Subcutaneous adipose tissue (tissue), 4 donors: ENCODE results near the gene CYTH1. TPM values are rescaled to one million over a fixed set of nuclear protein-coding genes. Genes with fewer than 3 reads are reported as not detected.

Experiments
- CTCF ChIP-seq: fragments of 450-650 bp; IDR thresholded peaks from one replicate; pipeline ENCODE4 v1.5.1; 2016; ENCODE audit warnings: low read depth, mild to moderate bottlenecking, control low read depth, antibody characterized with exemption, moderate library complexity
- small RNA-seq: library from RNA; depleted of rRNA; stranded (forward); fragments of <200 nt; gene quantifications from one replicate; pipeline ENCODE3, GENCODE V24; 2016
- total RNA-seq, 4 donors: library from RNA; depleted of rRNA; stranded (reverse); fragments of >200 nt; gene quantifications; one replicate each; pipeline ENCODE4 v1.1.0, GENCODE V29; 2016

The CYTH1 gene
- total RNA-seq, 4 donors from 2014 or later, result 54.0 to 86.5 (median 71.1) TPM

GRCh38 chr17:78628547-78629435 lies 153.3 kb downstream of the CYTH1 start:
- TF ChIP-seq CTCF, result no peak

- TF ChIP-seq CTCF, result no peak
These were observed 157.5 kb downstream of the CYTH1 start for GRCh38 chr17:78624324-78625151.

Small RNA genes within 50 kb of the gene (small RNA-seq; reads per million reads assigned to genes)
- gene RNU6-638P, result not detected

Other genes starting within 250 kb of the CYTH1 start
- gene DNAH17, start 204.9 kb downstream of the CYTH1 start, total RNA-seq, result under 1 TPM in 2 of 4 donors, not detected in 2; 0.22 to 0.51 TPM
- 10 to 100 TPM; 38.3 to 60.7 (median 51.1) TPM for gene USP36, start 58.5 kb upstream of the CYTH1 start, total RNA-seq
- 1 to 10 TPM; 5.4 to 7.3 (median 6.4) TPM for gene CEP295NL, start 120.9 kb upstream of the CYTH1 start, total RNA-seq
- gene TIMP2, start 143.1 kb upstream of the CYTH1 start, total RNA-seq, result 100 to 1,000 TPM; 123 to 267 (median 233) TPM
- 100 to 1,000 TPM; 237 to 556 (median 448) TPM for gene LGALS3BP, start 197.7 kb upstream of the CYTH1 start, total RNA-seq
- 10 to 100 TPM; 13.9 to 22.9 (median 18.2) TPM for gene CANT1, start 227.5 kb upstream of the CYTH1 start, total RNA-seq
- gene C1QTNF1, start 241.9 kb upstream of the CYTH1 start, total RNA-seq, result 100 to 1,000 TPM; 198 to 469 (median 294) TPM